ENCODE data around the gene PUM2. TPM values are rescaled to one million over a fixed set of nuclear protein-coding genes. Genes with fewer than 3 reads are reported as not detected.

PUM2 gene
- total RNA-seq, 1 donor from 2014 or later: 90.6 TPM

DNA sequence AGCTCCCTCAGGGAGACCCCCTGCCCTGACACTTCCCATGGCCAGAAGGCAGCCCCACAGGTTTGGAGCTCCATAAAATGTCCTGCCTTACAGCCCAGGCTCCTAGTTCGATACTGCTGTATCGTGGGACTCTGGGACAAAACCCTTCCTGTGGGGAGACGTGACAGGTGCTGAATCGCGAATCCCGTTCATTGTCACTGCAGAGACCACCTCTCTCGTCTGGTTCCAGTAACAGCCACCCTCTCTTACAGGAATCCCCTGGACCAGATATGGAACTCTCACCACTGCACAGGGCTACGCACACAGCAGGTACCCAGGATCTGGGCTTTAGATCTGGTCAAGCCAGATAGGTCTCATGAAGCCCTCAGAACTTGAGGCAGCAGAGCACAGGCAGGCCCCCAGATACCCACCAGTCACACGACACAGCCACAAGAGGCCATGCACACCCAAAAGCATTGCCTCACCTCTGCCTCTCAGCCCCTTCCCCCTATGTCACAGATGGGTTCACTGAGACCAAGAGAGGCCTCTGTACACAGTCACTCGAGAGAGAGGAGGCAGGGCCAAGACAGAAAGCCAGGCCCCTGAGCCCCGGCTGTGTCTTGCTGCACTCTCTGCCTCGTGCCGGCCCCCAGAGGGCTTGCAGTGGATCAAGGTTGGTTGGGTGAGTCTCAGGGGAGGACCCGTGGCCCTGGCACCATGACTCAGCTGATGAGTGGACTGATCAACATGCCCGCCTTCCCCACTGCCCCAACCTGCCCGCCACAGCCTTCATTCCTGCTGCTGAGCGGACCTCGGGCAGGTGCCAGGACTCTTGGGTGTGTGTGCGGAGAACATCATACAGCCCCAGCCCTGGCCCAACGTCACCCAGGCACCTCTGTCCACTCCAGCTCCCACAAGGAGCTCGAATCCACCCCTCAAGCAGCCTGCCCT, 133.3 kb downstream of the PUM2 start:
- no peak for DNase-seq

DNA sequence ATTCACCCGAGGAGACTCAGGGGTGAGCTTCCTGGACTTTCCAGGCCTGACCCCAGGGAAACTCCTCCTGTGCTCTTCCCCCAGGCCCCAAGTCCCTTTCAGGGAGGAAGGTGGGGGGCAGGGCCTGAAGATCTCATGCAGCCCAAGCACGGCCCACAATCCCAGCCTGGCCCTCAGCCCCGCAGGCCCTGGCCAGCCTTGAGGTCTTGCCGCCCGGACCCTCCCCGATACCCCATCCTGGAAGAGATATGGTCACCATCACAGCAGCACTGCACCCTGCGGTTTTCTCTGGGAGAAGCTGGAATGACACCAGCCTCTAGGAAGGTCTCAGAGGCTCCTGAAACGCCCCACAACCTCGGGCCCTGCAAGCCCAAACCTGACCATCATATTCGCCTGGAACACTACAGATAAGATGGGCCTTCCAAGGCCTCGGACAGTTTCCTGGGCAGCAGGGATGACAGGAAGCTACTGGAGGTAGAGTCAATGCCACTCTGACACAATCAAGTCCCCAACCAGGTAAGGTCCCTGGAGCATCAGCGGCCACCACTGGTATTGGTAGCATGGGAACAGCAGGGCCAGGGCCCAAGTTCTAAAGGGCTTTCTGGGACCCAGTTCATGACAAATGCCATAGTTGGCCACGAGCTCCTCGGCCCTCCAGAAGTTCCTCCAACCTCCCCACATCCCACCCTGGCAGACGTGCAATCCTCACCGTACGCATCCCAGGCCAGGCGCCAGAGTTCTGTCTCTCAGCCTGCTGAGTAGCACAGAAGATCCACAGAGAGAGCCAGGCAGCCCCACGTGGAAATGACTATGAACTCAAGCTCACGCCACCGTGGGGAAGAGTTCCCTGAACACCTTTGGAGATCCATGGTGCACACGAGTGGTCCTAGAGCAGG, 134.3 kb downstream of the PUM2 start:
- DNase-seq: no peak

DNA sequence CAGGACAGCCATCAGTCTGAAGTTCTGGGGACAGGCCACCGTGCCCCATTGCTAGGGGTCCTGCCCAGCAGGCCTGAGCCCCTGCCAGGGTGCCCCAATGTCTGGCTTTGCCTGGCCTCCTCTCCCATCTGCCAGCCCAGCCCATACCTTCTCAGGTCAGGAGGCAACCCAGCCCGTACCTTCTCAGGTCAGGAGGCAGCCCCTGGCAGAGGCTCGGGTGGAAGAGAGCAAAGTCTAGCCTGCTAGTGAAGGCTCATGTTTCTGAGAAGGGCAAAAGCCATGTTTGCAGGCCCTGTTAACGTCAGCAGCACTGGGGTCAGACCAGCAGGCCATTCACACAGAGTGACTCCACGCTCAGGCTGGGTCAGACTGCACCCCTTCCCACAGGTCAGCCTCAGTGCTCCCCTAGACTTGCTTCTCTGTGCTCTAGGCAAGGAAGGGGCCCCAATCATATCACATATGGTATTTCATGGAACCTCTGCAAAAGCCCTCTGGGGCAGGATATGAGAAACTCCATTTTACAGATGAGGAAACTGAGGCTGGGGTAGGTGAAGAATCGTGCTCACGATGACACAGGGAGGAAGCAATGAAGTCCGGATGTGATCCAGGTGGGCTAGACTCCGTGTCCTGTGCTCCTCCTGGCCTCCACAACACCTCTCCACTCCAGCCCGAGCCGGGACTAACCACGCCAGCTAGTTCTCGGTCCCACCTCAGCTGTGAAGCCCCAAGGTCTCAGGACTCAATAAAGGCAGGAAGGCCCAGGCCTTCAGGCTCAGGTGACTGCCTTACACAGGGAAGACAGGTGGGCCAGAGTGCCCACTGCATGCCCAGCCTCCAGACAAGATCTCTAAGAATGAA, 135.2 kb downstream of the PUM2 start:
- no peak for DNase-seq

DNA sequence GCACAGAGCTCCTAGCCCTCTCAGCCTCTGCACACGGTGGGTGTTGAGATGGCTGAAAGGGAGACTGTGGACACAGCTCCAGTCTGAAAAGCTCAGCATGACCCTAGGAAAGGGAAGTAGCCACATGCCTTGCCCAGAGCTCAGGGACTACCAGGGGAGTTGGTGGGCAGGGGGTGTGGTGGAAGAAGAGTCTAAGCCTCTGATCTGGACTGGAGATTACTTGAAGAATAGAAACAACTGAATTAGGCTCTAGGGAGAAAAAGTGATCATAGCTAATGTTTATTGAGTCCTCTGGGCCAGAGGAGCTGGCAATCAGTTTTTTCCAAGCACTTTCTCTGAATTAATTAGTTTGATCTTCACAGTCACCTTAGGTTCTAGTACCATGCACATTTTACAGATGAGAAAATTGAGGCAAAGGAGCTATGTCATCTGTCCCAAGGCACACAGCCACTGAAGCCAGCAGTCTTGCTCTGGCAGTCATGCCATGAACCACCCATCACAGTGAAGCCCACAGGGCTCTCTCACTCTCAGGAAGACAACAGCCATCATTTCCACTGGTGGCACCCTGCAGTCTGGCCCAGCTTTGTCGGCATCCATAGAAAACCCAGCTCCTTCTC, 136.0 kb downstream of the PUM2 start:
- DNase-seq: no peak

DNA sequence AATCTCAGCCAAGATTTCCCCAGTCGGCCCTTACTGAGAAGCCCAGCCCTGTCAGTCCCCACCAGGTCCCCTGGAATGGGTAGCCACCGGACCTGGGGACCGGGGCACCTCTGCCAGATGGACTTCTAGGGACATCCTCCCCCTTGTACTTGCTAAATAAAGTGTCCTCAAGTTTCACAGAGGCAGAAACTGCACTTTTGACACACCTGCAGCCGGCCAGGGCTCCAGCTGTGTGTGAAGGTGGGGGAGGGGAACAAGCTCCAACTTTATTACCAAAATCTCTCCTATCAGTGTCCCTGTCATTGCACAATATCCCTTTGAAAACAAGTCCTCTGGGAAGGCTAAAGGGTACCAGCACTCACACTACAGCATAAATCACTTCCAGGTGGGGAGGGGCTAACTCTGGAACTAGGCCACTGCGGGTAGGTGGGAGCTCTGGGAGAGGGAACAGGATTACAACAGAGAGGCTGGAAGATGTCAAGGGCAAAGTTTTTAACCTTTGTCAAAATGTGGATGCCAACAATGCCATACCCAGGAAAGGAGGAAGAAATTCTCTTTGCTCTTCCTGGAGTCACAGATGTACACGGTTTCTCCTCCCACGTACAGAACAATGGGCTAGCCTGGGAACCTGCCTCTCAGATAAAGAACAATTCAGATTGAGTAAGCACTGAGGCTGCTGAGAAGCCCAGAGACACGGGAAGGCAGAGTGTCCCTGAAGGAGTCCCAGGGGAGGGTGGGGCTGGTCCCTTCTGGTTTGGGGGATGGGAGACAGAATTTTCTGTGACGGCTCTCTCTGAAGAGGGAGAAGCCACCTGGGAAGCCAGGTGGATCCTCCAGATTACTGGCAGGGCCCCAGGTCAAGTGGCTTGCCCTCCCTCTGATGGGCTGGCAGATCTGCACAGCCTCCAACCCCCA, 136.7 kb downstream of the PUM2 start:
- no peak for DNase-seq

DNA sequence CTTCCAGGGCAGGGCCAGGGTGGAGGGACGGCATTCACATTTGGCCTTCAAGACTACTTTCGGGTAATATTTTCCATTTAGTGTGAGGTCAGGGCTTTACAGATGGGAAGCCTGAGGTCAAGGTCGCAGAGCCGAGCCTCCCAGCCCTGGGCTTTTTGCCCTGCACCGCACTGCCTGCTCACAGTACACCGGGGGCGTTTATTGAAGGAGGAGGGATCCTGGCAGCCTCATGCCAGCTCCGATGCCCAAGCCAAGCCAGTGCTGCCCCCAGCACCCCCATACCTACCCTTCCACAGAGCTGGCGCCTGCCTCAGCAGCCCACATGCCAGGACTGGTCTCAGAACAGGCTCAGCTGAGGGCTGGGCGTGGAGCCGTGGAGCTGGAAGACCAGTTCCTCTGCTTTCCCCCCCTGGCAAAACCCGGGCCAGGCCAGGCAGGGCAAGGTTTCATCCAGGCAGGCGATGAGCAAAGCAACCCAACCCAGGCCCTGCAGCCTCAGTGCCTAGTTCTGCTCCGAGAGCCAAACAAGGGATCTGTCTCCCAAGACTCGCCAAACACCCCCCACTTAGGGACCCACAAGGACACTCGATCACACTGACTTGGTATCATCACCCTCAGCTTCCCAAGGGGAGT, 137.7 kb downstream of the PUM2 start:
- no peak for DNase-seq

DNA sequence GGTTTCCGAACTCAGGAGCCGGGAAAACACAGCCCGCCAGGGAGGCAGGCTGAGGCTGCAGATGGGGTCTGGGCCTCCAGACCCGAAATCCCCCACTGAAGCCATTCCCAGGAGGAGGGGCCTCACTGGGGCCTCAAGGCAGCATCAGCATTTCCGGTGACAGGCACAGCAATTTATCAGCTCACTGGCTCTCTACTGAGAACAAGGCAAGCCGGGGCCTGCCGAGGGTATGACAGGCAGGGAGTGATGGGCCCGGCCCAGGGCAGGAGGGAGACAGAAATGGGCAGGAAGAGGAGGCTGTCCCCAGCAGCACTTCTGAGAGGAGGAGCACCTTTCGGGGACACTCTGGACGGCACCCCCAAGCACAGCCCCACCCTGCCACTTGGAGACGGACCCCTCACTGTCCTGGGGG, 138.2 kb downstream of the PUM2 start:
- DNase-seq: peak; percentile 77

DNA sequence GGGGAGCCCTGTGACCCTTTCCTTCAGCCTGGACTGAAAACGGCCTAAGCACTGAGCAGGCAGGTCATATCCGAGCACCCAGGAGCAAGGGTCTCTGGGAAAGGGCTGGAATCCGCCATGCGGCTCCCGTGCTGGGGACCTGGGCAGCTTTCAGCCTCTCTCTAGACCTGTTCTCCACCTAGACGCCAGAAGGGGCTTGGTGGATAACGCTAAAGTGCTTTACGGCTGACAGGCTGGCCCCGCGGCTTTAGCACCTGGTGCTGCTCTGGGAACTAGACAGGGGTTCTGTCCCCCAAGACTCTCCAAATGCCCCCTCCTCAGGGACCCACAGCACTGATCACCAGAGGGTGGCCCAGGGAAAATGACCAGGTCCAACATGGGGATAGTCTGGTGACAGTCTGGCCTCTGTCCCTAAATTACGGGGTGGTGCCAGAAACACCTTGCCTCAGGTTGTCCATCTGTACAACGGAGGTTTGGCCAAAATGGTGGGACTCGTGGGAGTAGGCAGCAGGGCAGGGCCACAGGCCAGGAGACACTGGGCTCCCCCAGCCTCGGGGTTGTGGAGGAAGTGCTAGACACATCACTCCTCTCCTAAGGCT, 138.7 kb downstream of the PUM2 start:
- DNase-seq: no peak

DNA sequence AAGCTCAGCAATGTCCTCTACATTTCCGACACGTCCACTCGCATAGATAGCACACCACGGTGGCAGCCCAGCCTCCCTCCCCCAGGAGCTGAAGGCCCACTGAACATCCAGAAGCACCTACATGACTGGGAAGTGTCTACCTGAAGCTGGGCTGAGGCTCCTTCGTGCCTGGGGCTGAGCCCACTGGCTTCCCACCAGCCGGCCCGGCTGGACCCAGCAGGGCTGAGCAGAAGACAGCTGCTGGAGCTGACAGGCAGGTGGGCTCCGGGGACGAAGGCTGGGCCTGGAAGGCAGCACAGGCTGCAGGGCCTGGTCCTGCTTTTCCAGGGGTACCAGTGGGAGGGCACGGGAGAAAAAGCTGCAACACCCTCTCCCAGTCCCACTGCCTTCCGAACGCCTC, 139.2 kb downstream of the PUM2 start:
- DNase-seq: no peak

DNA sequence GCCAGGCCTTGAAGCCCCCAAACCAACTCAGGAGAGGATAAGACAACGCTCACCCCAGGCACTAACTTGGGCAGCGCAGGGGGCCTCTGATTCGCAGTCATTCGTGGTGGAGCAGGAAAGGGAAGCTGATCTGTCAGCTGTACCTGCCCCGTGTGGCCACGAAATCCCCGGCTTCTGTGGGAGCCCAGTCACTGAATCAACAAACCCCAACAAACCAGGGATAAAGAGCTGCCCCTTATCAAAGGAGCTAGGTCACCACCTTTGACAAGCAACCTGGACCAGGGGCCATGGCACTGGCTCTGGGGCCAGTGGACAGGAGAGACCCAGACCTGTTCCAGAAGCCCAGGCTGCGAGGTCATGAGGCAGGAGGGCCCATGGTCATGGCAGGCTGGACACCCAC, 140.2 kb downstream of the PUM2 start:
- no peak for DNase-seq

DNA sequence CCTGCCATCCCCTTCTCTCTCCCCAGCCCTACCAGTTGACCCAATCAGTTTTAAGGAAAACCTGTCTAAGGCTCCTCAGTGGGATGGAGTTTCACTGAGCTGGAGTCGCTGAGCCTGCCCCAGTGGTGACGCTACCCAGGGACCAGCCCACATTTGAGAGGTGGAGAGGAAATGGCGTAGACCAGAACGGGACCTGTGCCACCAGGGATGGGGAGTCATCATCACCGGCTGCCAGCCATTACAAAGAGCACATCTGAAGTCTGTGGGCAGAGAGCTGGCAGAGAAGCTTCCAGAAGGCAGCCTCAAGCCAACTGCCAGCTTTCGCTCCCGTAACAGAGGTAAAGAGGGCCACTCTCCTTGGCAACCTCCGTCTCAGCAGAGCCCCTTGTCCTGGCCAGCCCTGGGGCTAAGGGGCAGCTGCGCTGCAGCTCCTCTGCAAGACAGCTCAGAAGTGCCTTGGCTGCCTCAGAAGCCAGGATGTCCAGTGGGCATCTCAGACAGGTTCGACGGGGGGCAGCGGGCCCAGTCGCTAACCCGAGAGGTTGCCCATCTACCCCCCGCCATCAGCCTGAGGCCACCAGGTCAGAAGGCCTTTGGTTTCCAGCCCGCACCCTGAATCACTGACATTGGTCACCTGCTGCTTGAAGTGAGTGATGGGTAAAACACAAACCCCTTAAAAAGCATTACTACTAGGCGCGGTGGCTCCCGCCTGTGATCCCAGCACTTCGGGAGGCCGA, 141.1 kb downstream of the PUM2 start:
- no peak for DNase-seq

DNA sequence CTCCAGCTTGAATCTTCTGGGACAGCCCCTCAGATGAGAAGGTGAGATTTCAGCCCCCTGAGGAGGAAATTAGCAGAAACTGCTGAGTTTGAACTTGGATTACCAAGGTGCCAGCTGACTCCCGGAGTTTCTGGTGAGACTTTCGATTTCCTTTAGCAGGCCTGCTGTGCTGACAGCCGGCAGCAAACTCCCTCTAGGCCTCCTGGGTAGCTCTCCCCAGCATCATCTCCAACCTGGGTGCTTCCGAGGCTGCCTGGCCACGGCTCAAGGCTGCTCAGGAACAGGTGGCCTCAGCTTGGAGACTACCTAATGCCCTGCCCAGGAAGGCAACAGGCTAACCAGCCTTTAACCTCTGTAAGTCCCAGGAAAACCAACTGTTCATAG, 142.2 kb downstream of the PUM2 start:
- DNase-seq: no peak

DNA sequence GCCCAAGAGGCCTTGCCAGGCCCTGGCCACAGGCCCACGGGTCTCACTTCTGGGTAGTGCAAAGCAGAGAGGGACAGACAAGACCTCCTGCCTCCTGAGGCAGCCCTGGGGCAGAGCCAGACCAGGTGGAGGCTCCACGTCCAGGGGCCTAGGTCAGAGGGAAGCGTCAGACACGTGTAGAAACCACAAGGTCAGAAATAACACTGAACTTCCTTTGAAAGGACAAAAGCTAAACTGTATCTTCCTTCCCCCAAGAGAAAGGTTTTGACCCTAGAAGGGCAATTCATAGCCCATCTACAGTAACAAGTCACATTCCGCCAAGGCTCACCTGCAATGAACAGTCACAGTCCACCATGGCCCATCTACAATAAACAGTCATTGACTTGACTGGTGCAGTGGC, 143.6 kb downstream of the PUM2 start:
- no peak for DNase-seq

DNA sequence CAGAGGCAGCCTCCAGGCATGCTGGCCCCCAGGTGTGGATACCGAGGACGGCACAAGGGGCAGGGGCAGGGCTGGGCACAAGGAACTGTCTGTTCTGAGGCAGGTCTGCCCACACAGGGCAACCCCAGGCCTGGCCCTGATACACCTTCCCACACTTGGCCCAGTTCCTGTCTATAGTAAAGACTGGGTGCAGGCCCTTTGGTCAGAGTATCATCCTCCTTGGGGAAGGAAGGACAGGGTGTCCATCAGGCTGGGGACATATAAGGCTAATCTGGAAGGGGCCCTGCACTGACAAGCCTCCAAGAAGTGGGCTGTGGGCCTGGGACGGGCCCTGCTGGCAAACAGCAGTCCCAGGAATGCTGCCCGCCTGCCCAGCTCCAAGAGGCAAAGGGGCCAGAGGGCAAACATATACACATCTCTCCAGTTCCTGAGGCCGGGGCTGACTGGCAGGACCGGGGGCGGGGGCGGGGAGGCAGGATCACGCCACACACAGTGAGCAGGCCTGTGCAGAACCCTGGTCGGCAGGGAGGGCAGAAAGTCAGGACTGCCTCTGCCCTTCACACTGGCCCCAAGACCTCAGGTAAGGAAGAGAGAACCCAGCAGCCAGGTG, 144.6 kb downstream of the PUM2 start:
- DNase-seq: no peak

DNA sequence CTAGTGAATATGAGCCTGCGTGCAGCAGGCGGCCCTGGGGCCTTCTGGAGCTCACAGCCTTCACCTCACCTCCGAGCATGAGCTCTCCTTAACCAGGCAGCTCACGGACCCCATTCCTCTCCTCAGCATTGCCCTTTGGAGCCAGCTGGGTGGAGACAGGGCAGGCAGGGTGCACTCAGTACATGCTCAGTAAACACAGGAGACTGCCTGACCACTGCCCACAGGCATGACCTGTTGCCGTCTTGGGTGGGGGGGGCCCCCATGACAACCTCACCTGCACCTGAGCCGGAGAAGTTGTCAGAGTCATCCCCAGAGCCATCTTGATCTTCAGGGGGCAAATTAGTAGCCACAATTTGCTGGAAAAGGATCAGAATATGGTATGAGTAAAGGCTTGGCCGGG, 145.6 kb downstream of the PUM2 start:
- no peak for DNase-seq

DNA sequence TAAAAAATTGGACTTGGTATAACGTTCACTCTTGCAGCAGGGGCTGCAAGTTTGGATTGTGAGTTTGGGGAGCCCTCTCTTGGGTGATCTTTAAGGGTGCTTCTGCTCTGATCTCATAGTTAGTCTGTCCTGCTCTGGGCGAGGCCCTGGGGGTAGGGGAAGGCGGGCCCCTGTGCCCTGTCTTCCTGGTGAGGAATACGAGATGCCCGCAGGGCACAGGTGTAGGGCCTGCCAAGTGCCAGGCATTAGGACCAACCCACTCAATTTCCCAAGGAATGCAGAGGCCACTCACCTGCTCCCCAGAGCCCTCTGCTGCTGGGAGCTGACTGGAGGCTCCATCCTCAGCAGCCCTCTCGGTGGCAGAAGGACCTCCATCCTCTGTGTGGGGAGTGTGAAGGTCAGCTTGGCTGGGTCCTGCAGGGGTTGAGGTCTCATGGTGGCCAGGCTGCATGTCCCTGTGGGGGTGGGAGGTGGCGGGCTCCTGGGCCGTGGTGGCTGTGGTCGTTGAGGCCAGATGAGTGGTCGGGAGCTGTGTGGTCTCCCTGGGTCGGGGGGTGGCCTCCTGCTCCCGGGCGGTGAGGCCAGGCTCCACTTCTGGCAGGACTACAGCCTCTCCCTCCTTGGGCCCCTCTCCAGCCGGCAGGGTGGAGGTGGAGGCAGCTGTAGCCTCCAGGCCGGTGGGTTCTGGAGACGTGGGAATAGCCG, 147.0 kb downstream of the PUM2 start:
- DNase-seq: no peak

DNA sequence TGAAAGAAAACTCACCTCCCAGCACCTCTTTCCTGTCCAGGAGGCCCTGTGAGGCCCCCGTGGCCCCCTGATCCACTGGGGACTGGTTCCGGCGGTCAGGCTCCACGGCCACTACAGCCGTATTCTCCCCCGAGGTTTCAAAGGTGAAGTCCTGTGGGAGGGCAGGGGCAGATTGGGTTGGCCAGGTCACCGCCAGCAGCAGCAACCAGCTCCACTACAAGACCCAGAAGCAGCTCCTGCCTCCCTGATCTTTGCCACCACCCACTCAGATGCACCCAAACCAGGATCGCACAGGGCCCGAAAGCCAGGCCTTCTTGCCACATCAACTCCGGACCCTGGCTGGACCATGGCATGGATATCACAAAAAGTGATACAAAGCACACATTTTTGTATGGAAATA, 147.6 kb downstream of the PUM2 start:
- no peak for DNase-seq

DNA sequence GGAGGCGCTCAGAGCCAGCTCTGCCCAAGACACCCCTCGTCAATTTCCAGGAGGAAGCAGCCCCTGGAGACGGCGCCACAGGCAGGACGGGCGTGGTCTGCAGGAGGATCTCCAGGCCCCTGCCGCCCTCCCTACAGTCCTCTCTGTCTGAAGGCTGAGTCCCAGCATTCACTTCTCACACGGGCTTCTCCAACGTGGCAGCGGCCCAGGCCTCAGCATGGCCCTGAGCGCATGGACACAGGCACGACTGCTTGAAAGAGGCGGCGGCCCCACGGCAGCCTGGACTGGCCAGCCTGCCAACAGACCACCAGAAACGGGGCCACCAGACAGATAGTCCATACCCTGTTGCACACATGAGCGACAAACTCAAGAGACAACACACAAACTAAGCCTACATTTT, 149.0 kb downstream of the PUM2 start:
- no peak for DNase-seq
